Measurements from ENCODE around the gene DSCAML1.

DNA sequence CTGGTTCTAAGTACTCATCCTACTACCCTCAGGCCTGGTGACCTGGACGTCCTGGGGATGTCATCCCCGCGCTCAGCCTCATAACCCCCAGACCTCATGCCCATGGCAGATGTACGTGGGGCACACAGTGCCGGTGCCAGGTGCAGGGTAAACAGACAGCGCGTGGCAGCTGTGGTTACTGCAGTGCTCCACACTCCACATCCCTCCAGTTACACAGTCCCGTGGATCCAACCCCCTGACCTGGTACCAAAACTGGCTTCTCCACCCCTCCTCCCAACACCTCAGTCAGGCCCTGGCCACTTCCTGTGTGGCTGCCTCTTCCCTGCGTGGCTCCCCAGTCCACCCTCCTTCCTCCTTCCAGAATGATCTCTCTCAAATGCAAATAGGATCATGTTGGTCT, 95.2 kb downstream of the DSCAML1 start:
- no peak for TF ChIP-seq CTCF (IDR thresholded peaks at IDR 0.05)
- no peak for TF ChIP-seq POLR2A (IDR thresholded peaks at IDR 0.05)
